H1 (cell line): ENCODE data around the gene PLXNA4. TPM values are rescaled to one million over a fixed set of nuclear protein-coding genes. Genes with fewer than 3 reads are reported as not detected.

Experiments used
- CTCF ChIA-PET: fragments of 300-600 bp; sonication (Branson Sonifier 250); formaldehyde crosslinking; loops from one replicate; lab custom pipeline; 2021; ENCODE audit not compliant: partially characterized antibody; lab: Charles Lee
- POLR2A ChIA-PET: fragments of 300-600 bp; sonication (Branson Sonifier 250); formaldehyde crosslinking; loops from one replicate; lab custom pipeline; 2021; ENCODE audit warnings: inconsistent platforms; ENCODE audit not compliant: partially characterized antibody; lab: Charles Lee
- DNase-seq, 2 experiments: peaks; one replicate each; pipeline versions ENCODE4 v3.0.0 to v3.0.0-alpha.2; 2010 to 2022; ENCODE audit warnings: low spot score in 2 of 2, low read depth in 1 of 2, mixed read lengths in 1 of 2
- FAIRE-seq: peaks from 2 replicates; lab custom pipeline; 2011; peaks lifted over from hg19 to GRCh38; lab: Jason Lieb, UNC
- H2AFZ ChIP-seq: 2 replicates; pipeline ENCODE4 v1.8.1; 2012; ENCODE audit warnings: low read length, inconsistent platforms
- H2AK5ac ChIP-seq: 2 replicates; pipeline ENCODE4 v1.6.1; 2013; ENCODE audit warnings: low read depth, low read length
- H2BK120ac ChIP-seq: replicated peaks from 2 replicates; pipeline ENCODE3; 2013; ENCODE audit warnings: low read depth, low read length, inconsistent platforms
- H2BK12ac ChIP-seq: 2 replicates; pipeline ENCODE4 v1.6.1; 2013; ENCODE audit warnings: low read depth, low read length
- H2BK15ac ChIP-seq: 2 replicates; pipeline ENCODE4 v1.6.1; 2013; ENCODE audit warnings: low read length
- H2BK20ac ChIP-seq: 2 replicates; pipeline ENCODE4 v1.6.1; 2013; ENCODE audit warnings: low read length
- H2BK5ac ChIP-seq: 2 replicates; pipeline ENCODE4 v1.6.1; 2013; ENCODE audit warnings: low read depth, low read length
- H3K14ac ChIP-seq: 2 replicates; pipeline ENCODE4 v1.6.1; 2013; ENCODE audit warnings: inconsistent platforms; ENCODE audit not compliant: insufficient read length
- H3K18ac ChIP-seq: 2 replicates; pipeline ENCODE4 v1.6.1; 2013; ENCODE audit warnings: low read length; ENCODE audit errors: extremely low read depth
- H3K23ac ChIP-seq: 2 replicates; pipeline ENCODE4 v1.6.1; 2013; ENCODE audit warnings: inconsistent platforms; ENCODE audit not compliant: insufficient read length
- H3K23me2 ChIP-seq: 2 replicates; pipeline ENCODE4 v1.6.1; 2013; ENCODE audit warnings: low read depth, low read length
- H3K27ac ChIP-seq: 2 replicates; pipeline ENCODE4 v1.6.1; 2011; ENCODE audit warnings: low read depth, low read length, inconsistent platforms
- H3K27me3 ChIP-seq, 4 experiments: replicated peaks in 1 of 4; 1 replicate in 1 of 4; 2 replicates in 3 of 4; pipeline versions ENCODE4 v1.6.1 to v1.8.1; 2011 to 2013; ENCODE audit warnings: low read length in 3 of 4, mild to moderate bottlenecking in 3 of 4, inconsistent platforms in 2 of 4, mixed read lengths in 2 of 4, moderate library complexity in 1 of 4; ENCODE audit not compliant: control insufficient read depth in 3 of 4, insufficient read depth in 3 of 4; ENCODE audit errors: extremely low read depth in 1 of 4
- H3K36me3 ChIP-seq, 4 experiments: 2 replicates each; pipeline versions ENCODE4 v1.6.1 to v1.8.1; 2011 to 2013; ENCODE audit warnings: mild to moderate bottlenecking in 4 of 4, low read length in 3 of 4, moderate library complexity in 2 of 4, control low read depth in 1 of 4, inconsistent platforms in 1 of 4; ENCODE audit not compliant: insufficient read depth in 4 of 4, control insufficient read depth in 2 of 4
- H3K4ac ChIP-seq: replicated peaks from 2 replicates; pipeline ENCODE3; 2013; ENCODE audit warnings: low read length, low read depth, mixed read lengths, inconsistent platforms; ENCODE audit not compliant: insufficient read length
- H3K4me1 ChIP-seq, 4 experiments: replicated peaks in 1 of 4; 1 replicate in 1 of 4; 2 replicates in 3 of 4; pipeline versions ENCODE4 v1.6.1 to v1.8.1; 2011 to 2013; ENCODE audit warnings: low read length in 3 of 4, inconsistent platforms in 2 of 4, mixed read lengths in 1 of 4; ENCODE audit not compliant: insufficient read depth in 4 of 4, control insufficient read depth in 3 of 4
- H3K4me2 ChIP-seq, 2 experiments: 2 replicates each; pipeline versions ENCODE4 v1.6.1 to v1.8.1; 2011 to 2013; ENCODE audit warnings: low read depth in 2 of 2, low read length in 2 of 2, control low read depth in 1 of 2, inconsistent platforms in 1 of 2, mild to moderate bottlenecking in 1 of 2; ENCODE audit not compliant: insufficient read depth in 1 of 2
- H3K4me3 ChIP-seq, 4 experiments: fragments of 200-600, 300-600 bp in 1 of 4; sonication (generic), shearing (Covaris generic), sonication (Bioruptor Twin) in 1 of 4; 2 replicates each; pipeline versions ENCODE4 v1.5.1 to v1.8.1; 2011 to 2016; ENCODE audit warnings: low read length in 4 of 4, low read depth in 3 of 4, control low read depth in 2 of 4, inconsistent platforms in 2 of 4, mild to moderate bottlenecking in 2 of 4, mixed read lengths in 1 of 4, moderate library complexity in 1 of 4; ENCODE audit not compliant: insufficient read depth in 2 of 4; ENCODE audit errors: extremely low read depth in 1 of 4
- H3K56ac ChIP-seq: replicated peaks from 2 replicates; pipeline ENCODE3; 2013; ENCODE audit warnings: low read depth, mild to moderate bottlenecking, mixed read lengths, low read length, inconsistent platforms; ENCODE audit not compliant: insufficient read length
- H3K79me1 ChIP-seq: 2 replicates; pipeline ENCODE4 v1.6.1; 2013; ENCODE audit warnings: low read depth, low read length, control low read depth
- H3K79me2 ChIP-seq, 2 experiments: 2 replicates each; pipeline versions ENCODE4 v1.6.1 to v1.8.1; 2012 to 2013; ENCODE audit warnings: low read length in 2 of 2, mild to moderate bottlenecking in 2 of 2, inconsistent platforms in 1 of 2; ENCODE audit not compliant: insufficient read depth in 2 of 2, control insufficient read depth in 1 of 2
- H3K9ac ChIP-seq, 4 experiments: replicated peaks in 1 of 4; 1 replicate in 1 of 4; 2 replicates in 3 of 4; pipeline versions ENCODE4 v1.6.1 to v1.8.1; 2011 to 2013; ENCODE audit warnings: low read depth in 3 of 4, low read length in 3 of 4, control low read depth in 2 of 4, mild to moderate bottlenecking in 2 of 4, moderate library complexity in 2 of 4, inconsistent platforms in 1 of 4; ENCODE audit errors: extremely low read depth in 1 of 4
- H3K9me3 ChIP-seq, 2 experiments: 2 replicates each; pipeline versions ENCODE4 v1.6.1 to v1.8.1; 2012 to 2013; ENCODE audit warnings: mild to moderate bottlenecking in 2 of 2, moderate library complexity in 2 of 2, control low read depth in 1 of 2, inconsistent platforms in 1 of 2, low read depth in 1 of 2, low read length in 1 of 2, mixed read lengths in 1 of 2; ENCODE audit not compliant: insufficient read depth in 2 of 2
- H4K20me1 ChIP-seq, 2 experiments: replicated peaks in 1 of 2; 2 replicates each; pipeline versions ENCODE3 to v1.8.1; 2011 to 2013; ENCODE audit warnings: inconsistent platforms in 2 of 2, low read length in 2 of 2, mild to moderate bottlenecking in 1 of 2; ENCODE audit not compliant: insufficient read depth in 2 of 2, control insufficient read depth in 1 of 2
- H4K5ac ChIP-seq: 2 replicates; pipeline ENCODE4 v1.6.1; 2013; ENCODE audit warnings: low read length, low read depth, mixed read lengths, inconsistent platforms; ENCODE audit not compliant: insufficient read length
- H4K8ac ChIP-seq: 2 replicates; pipeline ENCODE4 v1.8.0; 2013; ENCODE audit warnings: mild to moderate bottlenecking, moderate library complexity, low read length, inconsistent platforms; ENCODE audit not compliant: insufficient read depth; ENCODE audit errors: extremely low read depth
- H4K91ac ChIP-seq: replicated peaks from 2 replicates; pipeline ENCODE3; 2013; ENCODE audit warnings: low read length, mixed read lengths, inconsistent platforms; ENCODE audit not compliant: insufficient read length
- BCL11A ChIP-seq, 2 experiments: IDR thresholded peaks; one replicate each; pipeline ENCODE4 v1.6.1; 2011; ENCODE audit warnings: low read depth in 2 of 2, low read length in 2 of 2, mild to moderate bottlenecking in 2 of 2
- CHD1 ChIP-seq: IDR thresholded peaks from 2 replicates; pipeline ENCODE4 v1.6.1; 2012; ENCODE audit warnings: low read depth, low read length, improper control_type of control experiment
- HDAC2 ChIP-seq, 2 experiments: fragments of 300-600 bp in 1 of 2; sonication (generic) in 1 of 2; IDR thresholded peaks; 2 replicates each; pipeline ENCODE4 v1.6.1; 2011 to 2012; ENCODE audit warnings: low read depth in 2 of 2, low read length in 2 of 2, mild to moderate bottlenecking in 2 of 2, moderate library complexity in 2 of 2, borderline replicate concordance in 1 of 2, inconsistent platforms in 1 of 2
- JUN ChIP-seq: IDR thresholded peaks from 2 replicates; pipeline ENCODE4 v1.6.1; 2011; ENCODE audit warnings: low read depth, mild to moderate bottlenecking, improper control_type of control experiment, low read length
- POLR2A ChIP-seq, 2 experiments: IDR thresholded peaks; 1 replicate in 1 of 2; 2 replicates in 1 of 2; pipeline ENCODE4 v1.6.1; 2011; ENCODE audit warnings: low read depth in 2 of 2, low read length in 2 of 2, mild to moderate bottlenecking in 2 of 2; ENCODE audit errors: control extremely low read depth in 1 of 2
- RBBP5 ChIP-seq: IDR thresholded peaks from 2 replicates; pipeline ENCODE4 v1.7.1; 2012; ENCODE audit warnings: low read depth, mild to moderate bottlenecking, inconsistent platforms, low read length, moderate library complexity, borderline replicate concordance
- RNF2 ChIP-seq: fragments of 200-900, 300-1000 bp; sonication (generic); IDR thresholded peaks from 2 replicates; pipeline ENCODE4 v1.7.1; 2016; ENCODE audit warnings: borderline replicate concordance, low read depth, mild to moderate bottlenecking, antibody characterized with exemption, low read length; ENCODE audit not compliant: poor library complexity, severe bottlenecking; ENCODE audit errors: missing control alignments
- RXRA ChIP-seq: IDR thresholded peaks from 2 replicates; pipeline ENCODE4 v1.6.1; 2011; ENCODE audit warnings: low read depth, mild to moderate bottlenecking, low read length, moderate library complexity; ENCODE audit not compliant: insufficient read depth
- SIRT6 ChIP-seq: IDR thresholded peaks from one replicate; pipeline ENCODE4 v1.7.1; 2012; ENCODE audit warnings: low read length, inconsistent platforms
- SIX5 ChIP-seq: IDR thresholded peaks from 2 replicates; pipeline ENCODE4 v1.6.1; 2011; ENCODE audit warnings: mild to moderate bottlenecking, low read depth, low read length
- SP1 ChIP-seq: IDR thresholded peaks from 2 replicates; pipeline ENCODE4 v1.6.1; 2011; ENCODE audit warnings: low read depth, low read length
- SP2 ChIP-seq: IDR thresholded peaks from 2 replicates; pipeline ENCODE4 v1.6.1; 2012; ENCODE audit warnings: mild to moderate bottlenecking, low read length, inconsistent platforms
- SRF ChIP-seq: IDR thresholded peaks from 2 replicates; pipeline ENCODE4 v1.6.1; 2011; ENCODE audit warnings: mild to moderate bottlenecking, low read depth, low read length, moderate library complexity
- WGBS, 2 experiments: shearing (Covaris generic) in 1 of 2; methylation state at CpG; one replicate each; pipeline versions ENCODE4 v1.1.6 to v1.1.7; 2013 to 2015; ENCODE audit warnings: low lambda C conversion rate in 2 of 2, mixed read lengths in 2 of 2, inconsistent platforms in 1 of 2, low coverage in 1 of 2, missing lambda C conversion rate in 1 of 2; ENCODE audit not compliant: insufficient replicate concordance in 2 of 2, insufficient coverage in 1 of 2, insufficient read length in 1 of 2; ENCODE audit errors: extremely low coverage in 1 of 2, missing lambda C conversion rate in 1 of 2; 5-methylcytosine and 5-hydroxymethylcytosine counted together
- polyA plus RNA-seq, 7 experiments: library from polyadenylated mRNA; depleted of rRNA in 3 of 7; stranded (reverse) in 5 of 7; unstranded in 2 of 7; fragments of >200 nt in 5 of 7; fragments of 200-250 nt in 2 of 7; gene quantifications; 1 replicate in 5 of 7; 2 replicates in 1 of 7; 4 replicates in 1 of 7; pipeline versions ENCODE4 v1.2.1 to v1.2.3, GENCODE V29; 2011 to 2013; ENCODE audit warnings: missing spikeins in 2 of 7, mixed read lengths in 2 of 7
- total RNA-seq: library from RNA; stranded (reverse); fragmentation: NEBNext Ultra II Directional; extraction: Animal tissue kit (Norgen Biotek cat#: 25700); gene quantifications from 2 replicates; pipeline ENCODE4 v1.2.1, GENCODE V29; 2021
- TF ChIP-seq, protein P1 (sequence below): IDR thresholded peaks from 2 replicates; pipeline ENCODE4 v1.6.1; 2012; ENCODE audit warnings: inconsistent platforms

PLXNA4 gene
- total and polyA plus RNA-seq, 2 of the 8 experiments (the other 6 are each of a cell fraction or from before 2014, with no cell fraction given) = 0.76 to 0.79 TPM

GRCh38 chr7:132465516-132465915, 110.8 kb downstream of the PLXNA4 start:
- H2BK5ac ChIP-seq = no peak overlapping the region
- H3K23me2 ChIP-seq = no peaks in the 10 kb centered on the region
- H4K20me1 ChIP-seq = no peaks in the 10 kb centered on the region
- H3K18ac ChIP-seq = no peak overlapping the region
- no peak overlapping the region for H4K8ac ChIP-seq
- no peak overlapping the region for H3K23ac ChIP-seq
- no peaks in the 10 kb centered on the region for H3K79me1 ChIP-seq
- no peaks in the 10 kb centered on the region; a peak in 1 of 7 replicates for H3K27me3 ChIP-seq
- no peak overlapping the region for H3K4me2 ChIP-seq
- no peak overlapping the region for H3K14ac ChIP-seq
- H2BK20ac ChIP-seq = no peak overlapping the region
- H2AFZ ChIP-seq = no peak overlapping the region
- H3K4ac ChIP-seq = no peak overlapping the region
- H2BK120ac ChIP-seq = no peak overlapping the region
- H3K9ac ChIP-seq = no peak overlapping the region
- no peak overlapping the region for H3K4me3 ChIP-seq
- H2BK15ac ChIP-seq = no peak overlapping the region
- no peak overlapping the region for H2AK5ac ChIP-seq
- H3K36me3 ChIP-seq = no peaks in the 10 kb centered on the region
- no peak overlapping the region for H4K91ac ChIP-seq
- FAIRE-seq (no peak), DNase-seq (no peak)
- H3K4me1 ChIP-seq = peaks cover 0 to 6% (median 1%) of the 10 kb centered on the region in 4 experiments; a peak in 4 of 7 replicates
- 83% methylated on average over 4 of the region's 4 CpGs; no CpG with 5 or more reads in 1 of the 2 experiments for WGBS, 2 experiments
- POLR2A ChIA-PET = no interaction called here
- no peak overlapping the region for H2BK12ac ChIP-seq
- no peaks in the 10 kb centered on the region for H3K9me3 ChIP-seq
- no peak overlapping the region for H3K56ac ChIP-seq
- H3K79me2 ChIP-seq = no peaks in the 10 kb centered on the region
- H3K27ac ChIP-seq = no peak overlapping the region
- CTCF ChIA-PET = interaction anchor here (0.9 to 1.3 kb wide), 2 partner anchors 146 to 147 kb away, joined by 3 to 4 read pairs; no protein-coding TSS in a partner anchor
- H4K5ac ChIP-seq = no peak overlapping the region
- TF ChIP-seq SRF (no peak), RXRA (no peak), RBBP5 (no peak), SP1 (no peak), RNF2 (no peak), CHD1 (no peak), BCL11A (IDR thresholded peaks at IDR 0.05; ENCODE audit: low read depth in 2 of 2, low read length in 2 of 2) (no peak), JUN (no peak), POLR2A (IDR thresholded peaks at IDR 0.05; ENCODE audit: control extremely low read depth in 1 of 2, low read depth in 2 of 2, low read length in 2 of 2) (no peak), SIX5 (no peak), SIRT6 (no peak), SP2 (no peak), HDAC2 (IDR thresholded peaks at IDR 0.05; ENCODE audit: borderline replicate concordance in 1 of 2, low read depth in 2 of 2, low read length in 2 of 2) (no peak)
- TF ChIP-seq, protein P1, sequence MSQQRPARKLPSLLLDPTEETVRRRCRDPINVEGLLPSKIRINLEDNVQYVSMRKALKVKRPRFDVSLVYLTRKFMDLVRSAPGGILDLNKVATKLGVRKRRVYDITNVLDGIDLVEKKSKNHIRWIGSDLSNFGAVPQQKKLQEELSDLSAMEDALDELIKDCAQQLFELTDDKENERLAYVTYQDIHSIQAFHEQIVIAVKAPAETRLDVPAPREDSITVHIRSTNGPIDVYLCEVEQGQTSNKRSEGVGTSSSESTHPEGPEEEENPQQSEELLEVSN = no peak
